IMR-90 (cell line): ENCODE measurements around the gene PPP1R12B. TPM values are rescaled to one million over a fixed set of nuclear protein-coding genes. Genes with fewer than 3 reads are reported as not detected.

ENCODE experiments used
- ATAC-seq: fragments of 200-7000 bp; cut with Tn5 transposase; 2 replicates; pipeline ENCODE4 v1.9.1; 2020; ENCODE audit warnings: low read depth, mild to moderate bottlenecking, moderate library complexity
- BruUV-seq: library from RNA; stranded (reverse); fragments of 400-500 nt; replicated peaks from 2 replicates; lab custom pipeline; 2021; lab: Mats Ljungman, UMichigan
- CTCF ChIA-PET: fragments of 300-600 bp; formaldehyde crosslinking; extraction: SDS; loops from one replicate; lab custom pipeline; 2021; ENCODE audit warnings: antibody characterized with exemption; lab: Yijun Ruan, JAX
- POLR2A ChIA-PET: fragments of 300-600 bp; sonication (Branson Sonifier 250); formaldehyde crosslinking; loops from one replicate; lab custom pipeline; 2022; ENCODE audit warnings: antibody characterized with exemption; ENCODE audit not compliant: unreplicated experiment; lab: Charles Lee
- DNase-seq: peaks from one replicate; pipeline ENCODE4 v3.0.0; 2013
- H2AFZ ChIP-seq: replicated peaks from 2 replicates; pipeline ENCODE3; 2013; ENCODE audit warnings: low read length, mild to moderate bottlenecking; ENCODE audit not compliant: poor library complexity
- H2AK5ac ChIP-seq: 2 replicates; pipeline ENCODE4 v1.6.1; 2013; ENCODE audit warnings: low read depth, low read length, inconsistent platforms
- H2AK9ac ChIP-seq: replicated peaks from 2 replicates; pipeline ENCODE3; 2013; ENCODE audit warnings: mild to moderate bottlenecking, low read depth, low read length, moderate library complexity; ENCODE audit not compliant: poor library complexity
- H2BK120ac ChIP-seq: 2 replicates; pipeline ENCODE4 v1.6.1; 2013; ENCODE audit warnings: low read depth, low read length, inconsistent platforms
- H2BK15ac ChIP-seq: 3 replicates; pipeline ENCODE4 v1.6.1; 2013; ENCODE audit warnings: low read depth, low read length, inconsistent platforms
- H2BK20ac ChIP-seq: 2 replicates; pipeline ENCODE4 v1.6.1; 2013; ENCODE audit warnings: low read depth, mild to moderate bottlenecking, inconsistent platforms, low read length, moderate library complexity
- H2BK5ac ChIP-seq: 2 replicates; pipeline ENCODE4 v1.6.1; 2013; ENCODE audit warnings: mild to moderate bottlenecking, low read depth, low read length, inconsistent platforms; ENCODE audit not compliant: poor library complexity, severe bottlenecking
- H3K14ac ChIP-seq: replicated peaks from 2 replicates; pipeline ENCODE4 v1.6.1; 2013; ENCODE audit warnings: low read depth, low read length, inconsistent platforms
- H3K18ac ChIP-seq: 2 replicates; pipeline ENCODE4 v1.6.1; 2013; ENCODE audit warnings: low read depth, low read length, control low read depth
- H3K23ac ChIP-seq: 2 replicates; pipeline ENCODE4 v1.6.1; 2013; ENCODE audit warnings: low read depth, low read length, inconsistent platforms
- H3K27ac ChIP-seq: 2 replicates; pipeline ENCODE4 v1.5.1; 2013; ENCODE audit warnings: mild to moderate bottlenecking, control low read depth, low read length; ENCODE audit not compliant: insufficient read depth
- H3K27me3 ChIP-seq: 2 replicates; pipeline ENCODE4 v1.6.1; 2013; ENCODE audit warnings: low read length; ENCODE audit not compliant: control insufficient read depth, insufficient read depth
- H3K36me3 ChIP-seq: 2 replicates; pipeline ENCODE4 v1.6.1; 2013; ENCODE audit warnings: low read length, mixed read lengths; ENCODE audit not compliant: control insufficient read depth, insufficient read depth
- H3K4ac ChIP-seq: 2 replicates; pipeline ENCODE4 v1.6.1; 2013; ENCODE audit warnings: low read depth, low read length, inconsistent platforms
- H3K4me1 ChIP-seq: 2 replicates; pipeline ENCODE4 v1.6.1; 2013; ENCODE audit warnings: low read length, mixed read lengths; ENCODE audit not compliant: control insufficient read depth, insufficient read depth
- H3K4me2 ChIP-seq: 2 replicates; pipeline ENCODE4 v1.6.1; 2013; ENCODE audit warnings: low read depth, mild to moderate bottlenecking, control low read depth, low read length, moderate library complexity
- H3K4me3 ChIP-seq: 2 replicates; pipeline ENCODE4 v1.5.1; 2013; ENCODE audit warnings: low read depth, mild to moderate bottlenecking, control low read depth, low read length, moderate library complexity; ENCODE audit not compliant: insufficient read depth
- H3K56ac ChIP-seq: 2 replicates; pipeline ENCODE4 v1.6.1; 2013; ENCODE audit warnings: low read length, inconsistent platforms; ENCODE audit not compliant: insufficient read depth; ENCODE audit errors: extremely low read depth
- H3K79me1 ChIP-seq, 2 experiments: 2 replicates each; pipeline ENCODE4 v1.6.1; 2013; ENCODE audit warnings: low read length in 2 of 2, inconsistent platforms in 1 of 2, low read depth in 1 of 2
- H3K9ac ChIP-seq: 2 replicates; pipeline ENCODE4 v1.6.1; 2013; ENCODE audit warnings: low read depth, low read length, control low read depth
- H3K9me1 ChIP-seq: 2 replicates; pipeline ENCODE4 v1.6.1; 2013; ENCODE audit warnings: low read length, inconsistent platforms; ENCODE audit not compliant: insufficient read depth
- H3K9me3 ChIP-seq: 2 replicates; pipeline ENCODE4 v1.6.1; 2013; ENCODE audit warnings: low read length; ENCODE audit not compliant: control insufficient read depth, insufficient read depth
- H4K20me1 ChIP-seq: 2 replicates; pipeline ENCODE4 v1.6.1; 2013; ENCODE audit warnings: low read length, inconsistent platforms; ENCODE audit not compliant: insufficient read depth
- H4K5ac ChIP-seq: 2 replicates; pipeline ENCODE4 v1.6.1; 2013; ENCODE audit warnings: mild to moderate bottlenecking, low read depth, low read length, control low read depth
- H4K8ac ChIP-seq, 2 experiments: 2 replicates each; pipeline ENCODE4 v1.6.1; 2013; ENCODE audit warnings: low read depth in 2 of 2, low read length in 2 of 2, control low read depth in 1 of 2, inconsistent platforms in 1 of 2
- H4K91ac ChIP-seq: 2 replicates; pipeline ENCODE4 v1.6.1; 2013; ENCODE audit warnings: low read depth, low read length, inconsistent platforms; ENCODE audit not compliant: insufficient read depth
- MAFK ChIP-seq: IDR thresholded peaks from 2 replicates; pipeline ENCODE4 v1.6.1; 2012; ENCODE audit warnings: low read depth, low read length, improper control_type of control experiment
- MAZ ChIP-seq: IDR thresholded peaks from 2 replicates; pipeline ENCODE4 v1.6.1; 2012; ENCODE audit warnings: low read depth, mild to moderate bottlenecking, low read length, improper control_type of control experiment, moderate library complexity, borderline replicate concordance
- MXI1 ChIP-seq: IDR thresholded peaks from 2 replicates; pipeline ENCODE4 v1.6.1; 2012; ENCODE audit warnings: low read depth, mild to moderate bottlenecking, low read length, moderate library complexity, borderline replicate concordance
- POLR2A ChIP-seq: IDR thresholded peaks from 2 replicates; pipeline ENCODE4 v1.6.1; 2012; ENCODE audit warnings: mild to moderate bottlenecking, low read depth, low read length
- RCOR1 ChIP-seq: IDR thresholded peaks from 2 replicates; pipeline ENCODE4 v1.6.1; 2012; ENCODE audit warnings: mild to moderate bottlenecking, low read length, improper control_type of control experiment; ENCODE audit not compliant: insufficient replicate concordance
- RFX5 ChIP-seq: IDR thresholded peaks from 2 replicates; pipeline ENCODE4 v1.8.0; 2012; ENCODE audit warnings: low read depth, mild to moderate bottlenecking, low read length, moderate library complexity
- dilution Hi-C: fragments of 300-500 bp; cut with HindIII; formaldehyde crosslinking; loops from one replicate; pipeline ENCODE4 v1.14.3; 2018; ENCODE audit warnings: low sequenced_read_pairs; ENCODE audit not compliant: unreplicated experiment
- in situ Hi-C: fragments of 300-500 bp; cut with MboI; formaldehyde crosslinking; loops from 3 replicates; pipeline ENCODE4 v1.14.3; 2019; ENCODE audit warnings: low sequenced_read_pairs, inconsistent platforms, mixed read lengths
- intact Hi-C: fragments of 100-400 bp; cut with micrococcal nuclease; formaldehyde crosslinking; loops from 2 replicates; pipeline ENCODE4 v1.10.0; 2022
- polyA plus RNA-seq, 3 experiments: library from polyadenylated mRNA; depleted of rRNA; stranded (reverse); fragments of >200 nt; gene quantifications; 2 replicates each; pipeline ENCODE4 v1.2.3, GENCODE V29; 2012; ENCODE audit warnings: low replicate concordance in 1 of 3
- total RNA-seq: library from RNA; depleted of rRNA; stranded (reverse); fragments of >200 nt; gene quantifications from 2 replicates; pipeline ENCODE4 v1.2.3, GENCODE V29; 2012

Gene PPP1R12B
- total and polyA plus RNA-seq, 2 of the 4 experiments (the other 2 are of a cell fraction): 8.5 to 12.0 TPM

GRCh38 chr1:202320081-202320405 lies 28.5 kb upstream of the PPP1R12B start:
- Histone ChIP-seq H3K4me2 (no peak overlapping the region), H4K91ac (no peak overlapping the region), H3K18ac (no peak overlapping the region), H3K9me1 (no peaks in the 10 kb centered on the region), H3K9ac (no peak overlapping the region), H2AK9ac (no peak overlapping the region), H4K5ac (no peak overlapping the region), H3K27ac (no peak overlapping the region), H2AFZ (no peak overlapping the region), H4K20me1 (peaks cover 4% of the 10 kb centered on the region; the same call in 1 of the 2 replicates), H3K79me1 (no peaks in the 10 kb centered on the region), H3K27me3 (peaks cover 44% of the 10 kb centered on the region), H2BK5ac (no peak overlapping the region), H3K23ac (no peak overlapping the region), H3K4ac (no peak overlapping the region), H2AK5ac (no peak overlapping the region), H2BK15ac (no peak overlapping the region), H3K14ac (no peak overlapping the region), H3K4me1 (no peaks in the 10 kb centered on the region), H2BK20ac (no peak overlapping the region), H4K8ac (no peak overlapping the region), H3K36me3 (no peaks in the 10 kb centered on the region), H3K56ac (no peak overlapping the region), H3K4me3 (no peak overlapping the region), H3K9me3 (no peaks in the 10 kb centered on the region), H2BK120ac (no peak overlapping the region)
- BruUV-seq: no TSS peak
- DNase-seq (no peak), ATAC-seq (no peak)
- intact Hi-C loops: no loop called here
- dilution Hi-C loops: no loop called here
- ChIA-PET CTCF (no interaction called here), POLR2A (interaction anchor here (0.6 kb wide), 1 partner anchor 117 kb away, joined by 4 read pairs; no protein-coding TSS in a partner anchor)
- in situ Hi-C loops: loop anchor here (10.0 kb wide), 1 partner anchor 395 kb away; the partner anchor contains the start of gene SYT2
- TF ChIP-seq RCOR1: no peak
- no peak for TF ChIP-seq MAZ
- no peak for TF ChIP-seq RFX5
- TF ChIP-seq MXI1: no peak
- no peak for TF ChIP-seq POLR2A
- no peak for TF ChIP-seq MAFK
